GM21528 (cell line): Measurements from ENCODE around the gene ZNF791.
A peak's percentile ranks its signal among the peaks of the same experiment; 100 is the strongest.
"Not testable (repeated sequence)": the region's sequence is repeated elsewhere in the genome, so short reads cannot be mapped to it uniquely, and the experiment has no call there.

Experiments used
- ATAC-seq: cut with Tn5 transposase; IDR thresholded peaks from one replicate; pipeline ENCODE4 v1.9.1; 2021; ENCODE audit warnings: mild to moderate bottlenecking, moderate library complexity; ENCODE audit not compliant: unreplicated experiment, low FRiP score

Gene ZNF791

DNA sequence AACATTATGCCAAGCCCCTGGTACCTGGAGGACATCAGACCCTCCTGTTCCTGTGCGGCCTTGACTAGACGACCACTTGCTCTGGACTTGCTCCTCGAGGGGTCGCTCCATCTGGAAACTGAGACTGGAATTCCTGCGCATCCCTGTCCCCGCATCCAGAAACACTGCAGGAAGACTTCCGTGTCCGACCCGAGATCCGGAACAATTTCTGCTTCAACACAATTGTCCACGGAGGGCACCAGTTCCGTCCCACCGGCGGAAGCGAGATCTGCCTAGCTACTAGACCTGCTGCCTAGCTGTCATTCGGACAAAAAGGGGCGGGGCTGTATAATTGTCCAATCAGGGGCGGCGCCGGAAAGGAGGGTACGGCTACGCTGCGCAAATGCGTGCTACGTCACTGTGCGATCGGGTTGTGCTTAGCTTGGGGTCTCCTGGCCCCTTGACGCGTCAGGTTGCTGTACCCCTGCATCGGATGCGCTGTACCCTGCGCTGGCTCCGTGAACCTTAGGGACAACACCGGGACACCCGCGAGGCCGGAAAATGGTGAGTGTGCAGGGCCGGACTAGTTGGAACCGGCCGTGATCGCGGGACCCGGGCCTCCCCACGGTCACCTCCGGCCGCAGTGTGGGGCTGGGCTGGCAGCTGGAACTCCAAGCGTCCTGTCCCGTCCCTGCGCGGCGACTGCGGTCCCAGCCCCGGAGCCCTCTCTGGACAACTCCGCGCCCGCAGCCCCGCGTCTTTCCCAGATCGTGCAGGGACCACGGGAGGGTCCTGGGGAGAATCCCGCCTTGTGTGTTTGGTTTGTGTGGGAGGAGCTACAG is at the start of gene ZNF791, which contains the start of gene ZNF490:
TSS of gene ZNF791 (plus strand) at position 381 of the 821 bp plus-strand sequence. CDS start at position 541, 160 bp downstream.
TSS of gene ZNF490 (minus strand) at position 274 of the 821 bp plus-strand sequence. CDS start at position 141, 133 bp downstream.
- peak; percentile 70 for ATAC-seq

DNA sequence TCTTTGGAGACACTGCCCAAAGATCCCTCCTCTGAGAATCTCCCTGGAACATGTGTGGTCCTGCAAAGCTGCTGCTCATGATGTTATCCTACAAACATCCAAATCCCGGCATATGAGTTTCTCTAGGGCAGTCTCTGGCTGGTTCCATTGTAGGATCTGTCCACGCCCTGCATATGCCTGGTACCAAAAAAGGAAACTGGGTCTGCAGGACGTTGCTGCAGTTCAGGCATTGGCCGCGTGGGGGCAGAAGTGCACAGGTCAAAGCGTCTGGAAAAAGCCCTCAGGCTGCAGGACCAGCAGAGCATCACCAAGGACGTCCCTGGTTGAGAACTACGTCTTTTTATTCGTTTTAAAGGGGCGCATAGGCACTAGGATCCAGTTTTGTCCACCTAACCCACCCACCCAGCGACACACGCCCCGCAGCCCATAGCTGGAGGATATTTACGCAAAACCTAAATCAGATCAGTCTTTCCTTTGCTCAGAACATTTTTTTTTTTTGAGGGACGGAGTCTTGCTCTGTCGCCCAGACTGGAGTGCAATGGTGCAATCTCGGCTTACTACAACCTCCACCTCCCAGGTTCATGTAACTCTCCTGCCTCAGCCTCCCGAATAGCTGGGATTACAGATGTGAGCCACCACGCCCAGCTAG is 46.6 kb upstream of the ZNF791 start:
- no peak for ATAC-seq

DNA sequence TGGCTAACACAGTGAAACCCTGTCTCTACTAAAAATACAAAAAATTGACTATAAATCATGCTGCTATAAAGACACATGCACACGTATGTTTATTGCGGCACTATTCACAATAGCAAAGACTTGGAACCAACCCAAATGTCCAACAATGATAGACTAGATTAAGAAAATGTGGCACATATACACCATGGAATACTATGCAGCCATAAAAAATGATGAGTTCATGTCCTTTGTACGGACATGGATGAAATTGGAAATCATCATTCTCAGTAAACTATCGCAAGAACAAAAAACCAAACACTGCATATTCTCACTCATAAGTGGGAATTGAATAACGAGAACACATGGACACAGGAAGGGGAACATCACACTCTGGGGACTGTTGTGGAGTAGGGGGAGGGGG is 44.3 kb upstream of the ZNF791 start:
- not testable (repeated sequence) for ATAC-seq

DNA sequence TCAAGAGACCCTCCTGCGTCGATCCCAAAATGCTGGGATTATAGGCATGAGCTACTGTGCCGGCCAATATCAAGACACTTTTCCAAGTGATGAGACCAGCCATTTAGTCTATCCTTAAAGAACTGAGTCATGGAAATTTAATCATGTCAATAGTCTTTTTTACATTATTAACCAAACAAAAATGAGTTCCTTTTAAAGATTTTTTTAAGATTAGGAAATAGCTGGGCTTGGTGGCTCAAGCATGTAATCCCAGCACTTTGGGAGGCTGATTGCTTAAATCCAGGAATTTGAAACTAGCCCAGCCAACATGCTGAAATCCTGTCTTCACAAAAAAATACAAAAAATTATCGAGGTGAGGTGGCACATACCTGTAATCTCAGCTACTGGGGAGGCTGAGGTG is 42.8 kb upstream of the ZNF791 start:
- ATAC-seq: no peak

DNA sequence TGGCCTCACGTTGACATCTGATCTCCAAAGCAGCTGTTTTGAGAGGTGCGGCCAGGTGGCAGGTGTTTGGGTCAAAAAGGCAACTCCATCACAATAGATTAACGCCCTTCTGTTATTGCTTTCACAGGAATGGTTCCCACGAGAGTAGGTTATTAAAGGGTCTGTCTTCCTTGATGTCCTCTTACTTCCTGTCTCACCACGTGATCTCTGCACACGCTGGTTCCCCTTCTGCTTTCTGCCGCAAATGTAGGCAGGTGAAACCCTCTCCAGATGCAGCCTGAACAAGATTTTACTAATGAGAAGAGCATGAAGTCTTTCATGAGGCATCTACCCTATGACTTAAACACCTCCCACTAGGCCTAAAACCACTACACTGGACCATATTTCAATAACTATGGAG is 36.7 kb upstream of the ZNF791 start:
- no peak for ATAC-seq

DNA sequence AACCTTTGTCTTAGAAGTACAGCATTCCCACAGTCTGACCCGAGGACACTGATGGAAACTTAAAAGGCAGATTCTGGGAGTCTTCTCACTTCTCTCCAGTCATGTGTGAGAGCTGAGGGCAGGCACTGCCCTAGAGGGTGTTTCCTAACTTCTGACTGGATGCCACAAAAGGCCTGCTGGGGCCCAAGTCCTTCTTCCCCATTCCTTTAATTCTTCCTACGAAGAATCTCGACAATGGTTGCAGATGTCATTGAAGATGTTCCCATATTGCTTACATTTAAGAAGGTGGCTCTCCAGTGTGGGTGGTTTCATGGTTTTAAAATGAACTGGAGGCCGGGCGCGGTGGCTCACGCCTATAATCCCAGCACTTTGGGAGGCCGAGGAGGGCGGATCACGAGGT is 32.1 kb upstream of the ZNF791 start:
- ATAC-seq: no peak

DNA sequence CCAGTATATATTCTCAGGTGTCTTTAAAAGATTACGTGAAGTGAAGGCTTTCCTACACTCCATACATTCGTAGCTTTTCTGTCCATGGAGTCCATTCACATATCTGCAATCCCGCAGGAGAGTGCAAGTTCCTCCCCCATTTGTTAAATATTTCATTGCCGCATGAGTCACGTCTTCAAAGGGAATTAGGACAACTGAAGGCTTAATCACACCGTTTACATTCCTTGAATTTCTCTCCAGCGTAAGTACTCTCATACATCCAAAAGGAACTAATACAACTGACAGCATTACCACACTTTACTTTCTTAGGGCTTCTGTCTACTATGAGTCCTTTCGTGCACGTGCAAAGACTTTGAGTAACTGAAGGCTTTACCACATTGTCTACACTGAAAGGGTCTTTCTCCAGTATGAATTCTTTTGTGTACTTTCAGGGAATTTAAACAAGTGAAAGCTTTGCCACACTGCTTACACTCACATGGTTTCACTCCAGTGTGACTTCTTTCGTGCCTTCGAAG is 30.5 kb upstream of the ZNF791 start:
- no peak for ATAC-seq

DNA sequence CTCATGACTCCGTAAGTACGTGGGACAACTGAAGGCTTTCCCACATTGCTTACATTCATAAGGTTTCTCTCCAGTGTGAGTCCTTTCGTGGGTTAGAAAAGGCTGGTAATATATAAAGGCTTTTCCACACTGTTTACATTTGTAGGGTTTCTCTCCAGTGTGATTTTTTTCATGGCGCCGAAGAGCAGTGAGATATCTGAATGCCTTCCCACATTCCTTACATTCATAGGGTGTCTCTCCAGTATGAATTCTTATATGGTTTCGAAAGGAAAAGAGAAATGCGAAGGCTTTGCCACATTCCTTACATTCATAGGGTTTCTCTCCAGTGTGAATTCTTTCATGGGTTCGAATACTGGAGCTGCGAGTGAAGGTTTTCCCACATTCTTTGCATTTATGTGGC is 29.6 kb upstream of the ZNF791 start:
- no peak for ATAC-seq

DNA sequence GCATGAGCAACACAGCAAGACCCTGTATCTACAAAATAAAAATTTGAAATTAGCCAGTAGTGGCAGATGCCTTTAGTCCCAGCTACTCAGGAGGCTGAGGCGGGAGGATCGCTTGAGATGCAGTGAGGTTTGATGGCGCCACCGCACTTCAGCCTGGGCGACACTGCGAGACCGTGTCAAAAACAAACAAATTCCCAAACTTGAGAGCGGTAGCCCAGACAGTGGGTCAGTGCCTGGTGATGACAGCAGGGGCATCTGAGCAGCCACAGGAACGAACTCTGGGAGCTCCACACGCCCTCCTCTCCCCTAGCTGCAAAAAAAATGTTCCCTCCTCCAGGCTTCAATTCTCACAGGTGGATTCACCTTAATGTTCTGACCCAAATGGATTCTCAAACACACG is 14.2 kb upstream of the ZNF791 start:
- ATAC-seq: no peak

DNA sequence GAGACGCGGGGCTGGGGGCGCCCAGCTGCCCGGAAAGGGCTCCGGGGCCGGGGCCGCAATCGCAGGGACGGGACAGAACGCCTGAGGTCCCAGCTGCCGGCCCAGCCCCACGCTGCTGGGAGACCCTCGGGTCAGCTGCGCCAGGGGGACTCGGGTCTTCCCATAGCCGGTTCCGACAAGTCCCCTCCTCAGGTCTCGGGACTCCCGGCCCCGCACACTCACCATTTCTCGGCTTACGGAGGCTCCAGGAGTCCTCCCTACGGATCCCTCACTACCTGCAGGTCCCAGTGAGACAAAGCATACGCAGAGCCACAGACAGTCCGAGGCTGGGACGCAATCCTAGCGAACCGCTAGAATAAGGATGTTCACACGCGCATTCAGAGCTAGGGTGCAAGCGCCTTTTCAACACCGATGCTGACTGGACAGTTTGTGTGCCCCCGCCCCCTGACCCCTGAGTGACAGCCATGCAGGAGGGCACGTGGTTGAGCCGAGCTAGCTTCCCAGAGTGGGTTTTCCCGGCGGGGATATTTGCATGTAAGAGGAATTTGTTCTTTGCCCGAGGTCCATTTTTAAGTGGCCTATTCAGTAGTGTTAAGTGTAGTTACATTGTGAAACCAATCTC is 13.7 kb upstream of the ZNF791 start:
- ATAC-seq: no peak

DNA sequence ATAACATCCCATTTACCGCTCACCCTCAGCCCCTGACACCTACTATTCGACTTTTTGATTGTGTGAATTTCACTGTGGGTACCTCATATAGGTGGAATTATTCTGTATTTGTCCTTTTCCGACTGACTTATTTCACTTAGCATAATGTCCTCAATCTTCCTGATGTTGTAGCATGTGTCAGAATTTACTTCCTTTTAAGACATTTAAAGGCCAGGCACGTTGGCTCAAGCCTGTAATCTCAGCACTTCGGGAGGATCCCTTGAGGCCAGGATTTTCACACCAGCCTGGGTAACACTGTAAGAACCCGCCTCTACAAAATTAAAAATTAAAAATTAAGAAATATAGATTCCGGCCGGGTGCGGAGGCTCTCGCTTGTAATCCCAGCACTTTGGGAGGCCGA is 13.1 kb upstream of the ZNF791 start:
- ATAC-seq: no peak

DNA sequence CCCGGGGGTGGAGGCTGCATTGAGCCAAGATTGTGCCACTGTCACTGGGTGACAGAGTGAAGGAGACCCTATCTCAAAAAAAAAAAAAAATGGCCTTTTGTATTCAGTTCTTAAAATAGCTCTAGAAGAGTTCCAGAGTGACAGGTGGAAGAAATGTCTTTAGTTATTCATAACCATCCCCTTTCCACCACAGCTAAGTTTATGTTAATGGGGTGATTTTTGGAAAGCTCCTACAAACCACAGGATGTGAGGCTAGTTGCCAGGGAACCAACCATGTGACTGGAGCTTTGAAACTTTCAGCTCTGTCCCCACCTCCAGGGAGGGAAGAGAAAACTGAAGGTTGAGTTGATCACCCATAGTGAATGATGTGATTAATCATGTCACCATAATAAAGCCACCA is 7.0 kb upstream of the ZNF791 start:
- no peak for ATAC-seq

DNA sequence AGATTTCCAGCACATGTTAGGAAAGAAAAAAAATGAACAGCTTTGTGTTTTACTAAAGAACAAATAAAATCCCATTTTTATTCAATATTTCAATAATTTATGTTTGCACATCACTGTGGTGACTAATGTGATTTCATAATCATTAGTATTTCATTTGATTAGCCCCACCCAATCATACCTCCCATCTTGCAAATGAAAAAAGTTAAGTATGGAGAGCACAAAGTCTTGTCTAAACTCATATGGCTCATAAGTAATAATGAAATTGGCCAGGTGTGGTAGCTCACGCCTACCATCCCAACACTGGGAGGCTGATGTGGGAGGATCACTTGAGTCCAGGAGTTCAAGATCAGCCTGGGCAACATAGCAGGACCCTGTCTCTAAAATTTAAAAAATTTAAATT is 3.9 kb upstream of the ZNF791 start:
- ATAC-seq: no peak

DNA sequence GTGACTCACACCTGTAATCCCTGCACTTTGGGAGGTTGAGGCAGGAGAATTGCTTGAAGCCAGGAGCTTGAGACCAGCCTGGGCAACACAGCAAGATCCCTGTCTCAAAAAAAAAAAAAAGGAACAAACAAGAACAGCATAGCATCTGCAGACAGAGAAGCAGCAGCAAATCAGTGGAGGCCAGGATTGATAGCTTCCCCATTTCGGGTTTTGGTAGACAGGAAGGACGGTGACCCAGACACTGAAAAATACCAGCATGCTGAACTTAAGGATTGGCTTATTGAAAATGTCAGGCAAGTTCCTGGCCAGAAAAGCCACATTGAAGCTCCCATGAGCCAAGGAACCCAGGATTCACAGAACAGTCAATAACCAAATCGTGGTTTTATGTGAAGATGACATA is 3.1 kb upstream of the ZNF791 start:
- ATAC-seq: no peak

DNA sequence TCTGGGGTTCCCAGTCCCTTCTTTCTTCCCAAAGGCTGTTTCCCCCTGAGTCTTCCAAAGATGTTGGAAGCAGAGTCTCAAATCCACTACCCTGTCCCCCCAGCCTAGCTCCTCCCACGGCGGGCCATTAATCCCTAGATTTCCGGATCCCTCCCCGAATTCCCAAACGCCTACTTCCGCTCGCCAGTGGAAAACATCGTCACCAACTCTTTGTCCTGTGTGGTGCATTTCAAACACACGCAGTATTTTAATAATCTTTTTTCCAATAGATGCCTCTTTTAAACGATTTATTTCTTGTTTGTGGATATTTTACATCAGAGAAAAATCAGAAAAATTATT is 610 bp downstream of the ZNF791 start:
- no peak for ATAC-seq

DNA sequence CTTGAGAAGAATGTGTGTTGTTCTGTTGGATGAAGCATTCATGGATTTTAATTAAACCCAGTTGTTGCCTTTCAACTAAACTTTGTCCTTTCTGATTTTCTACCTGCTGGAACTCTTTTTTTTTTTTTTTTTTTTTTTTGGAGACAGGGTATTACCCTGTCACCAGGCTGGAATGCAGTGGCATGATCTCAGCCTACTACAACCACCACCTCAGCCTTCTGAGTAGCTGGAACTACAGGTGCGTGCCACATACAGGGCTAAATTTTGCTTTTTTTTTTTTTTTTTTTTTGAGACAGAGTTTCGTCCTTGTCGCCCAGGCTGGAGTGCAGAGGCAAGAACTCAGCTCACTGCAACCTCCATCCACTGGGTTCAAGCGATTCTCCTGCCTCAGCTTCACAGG is 6.9 kb downstream of the ZNF791 start:
- ATAC-seq: no peak

DNA sequence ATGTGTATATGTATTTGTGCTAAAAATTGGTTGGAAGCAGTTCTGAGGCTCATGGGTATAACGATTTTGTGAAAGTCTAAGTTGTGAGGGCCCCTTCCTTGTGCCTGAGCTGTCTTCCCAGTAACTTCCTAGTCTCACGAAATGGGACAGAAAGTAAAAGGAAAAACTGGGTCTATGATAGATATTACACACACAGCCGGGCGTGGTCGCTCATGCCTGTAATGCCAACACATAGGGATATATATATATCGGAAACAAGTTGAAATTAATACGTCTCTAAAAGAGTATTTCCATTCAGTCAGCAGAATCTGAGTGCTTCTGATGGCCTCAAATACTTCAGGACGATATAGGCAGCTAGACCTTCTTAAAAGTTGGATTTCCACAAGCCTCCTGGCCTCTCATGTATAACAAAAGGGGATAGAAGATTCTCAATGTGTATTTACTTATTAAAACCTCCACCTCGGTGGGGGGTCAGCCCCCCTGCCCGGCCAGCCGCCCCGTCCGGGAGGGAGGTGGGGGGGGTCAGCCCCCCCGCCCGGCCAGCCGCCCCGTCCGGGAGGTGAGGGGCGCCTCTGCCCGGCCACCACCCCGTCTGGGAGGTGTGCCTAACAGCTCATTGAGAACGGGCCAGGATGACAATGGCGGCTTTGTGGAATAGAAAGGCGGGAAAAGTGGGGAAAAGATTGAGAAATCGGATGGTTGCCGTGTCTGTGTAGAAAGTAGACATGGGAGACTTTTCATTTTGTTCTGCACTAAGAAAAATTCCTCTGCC is 10.7 kb downstream of the ZNF791 start:
- ATAC-seq: not testable (repeated sequence)

DNA sequence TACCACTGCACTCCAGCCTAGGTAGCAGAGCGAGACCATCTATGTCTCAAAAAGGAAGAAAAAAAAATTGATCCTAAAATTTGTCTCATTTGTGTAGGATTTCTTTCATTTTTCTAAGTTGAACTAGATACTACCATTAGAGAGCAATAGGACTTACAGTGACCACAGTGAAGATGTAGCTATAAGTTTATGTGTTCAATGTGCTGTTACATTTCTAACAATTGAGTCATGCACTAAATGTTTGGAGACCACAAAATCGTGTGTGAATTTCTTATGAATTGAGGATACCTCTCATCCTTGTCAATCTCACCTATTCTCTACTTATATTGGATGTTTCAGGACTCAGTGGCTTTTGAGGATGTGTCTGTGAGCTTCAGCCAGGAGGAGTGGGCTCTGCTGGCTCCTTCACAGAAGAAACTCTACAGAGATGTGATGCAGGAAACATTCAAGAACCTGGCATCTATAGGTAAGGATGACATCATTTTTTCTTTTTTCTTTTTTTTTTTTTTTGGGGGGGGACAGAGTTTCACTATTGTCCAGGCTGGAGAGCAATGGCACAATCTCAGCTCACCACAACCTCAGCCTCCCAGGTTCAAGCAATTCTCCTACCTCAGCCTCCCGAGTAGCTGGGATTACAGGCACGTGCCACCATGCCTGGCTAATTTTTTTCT is 12.8 kb downstream of the ZNF791 start:
- no peak for ATAC-seq

DNA sequence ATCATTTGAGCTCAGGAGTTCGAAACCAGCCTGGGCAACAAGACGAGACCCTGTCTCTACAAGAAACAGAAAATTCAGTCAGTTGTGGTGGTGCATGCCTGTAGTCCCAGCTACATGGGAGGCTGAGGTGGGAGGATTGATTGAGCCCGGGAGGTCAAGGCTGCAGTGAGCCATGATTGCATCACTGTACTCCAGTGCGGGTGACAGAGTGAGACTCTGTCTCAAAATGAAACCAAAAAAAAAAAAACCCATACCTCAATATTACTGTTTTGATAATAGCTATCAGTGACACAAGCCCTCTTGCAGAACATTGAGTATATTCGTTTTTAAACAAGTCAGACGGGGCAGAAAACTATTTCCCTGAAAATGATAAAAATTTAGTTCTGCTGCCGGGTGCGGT is 16.2 kb downstream of the ZNF791 start:
- ATAC-seq: no peak
